ENCODE measurements around the gene ICAM3.
A peak's percentile ranks its signal among the peaks of the same experiment; 100 is the strongest.
"Not testable (repeated sequence)": the region's sequence is repeated elsewhere in the genome, so short reads cannot be mapped to it uniquely, and the experiment has no call there.

The ICAM3 gene

GRCh38 chr19:10338940-10339339, 484 bp downstream of the ICAM3 start:
- no peak for DNase-seq (ENCODE audit: low read depth, low spot score)
- Histone ChIP-seq H3K9me3 (ENCODE audit: low read depth, low read length) (no peaks in the 10 kb centered on the region), H3K9ac (ENCODE audit: insufficient read length) (no peak overlapping the region), H3K36me3 (ENCODE audit: insufficient read depth, low read length) (no peaks in the 10 kb centered on the region), H3K27ac (no peak overlapping the region), H3K4me3 (no peak overlapping the region)
- TF ChIP-seq POLR2AphosphoS5 (IDR thresholded peaks at IDR 0.05; ENCODE audit: borderline replicate concordance, low read depth, low read length), result no peak
- no peak for TF ChIP-seq FOXP2 (optimal IDR thresholded peaks at IDR 0.05; ENCODE audit: control extremely low read depth, extremely low read length, insufficient read depth)
- no peak for TF ChIP-seq EZH2 (IDR thresholded peaks at IDR 0.05)

GRCh38 chr19:10336725-10337124, 2.7 kb downstream of the ICAM3 start:
- not testable (repeated sequence) for H3K9ac ChIP-seq (ENCODE audit: insufficient read length); DNase-seq (ENCODE audit: low read depth, low spot score); H3K27ac ChIP-seq; H3K36me3 ChIP-seq (ENCODE audit: insufficient read depth, low read length); H3K9me3 ChIP-seq (ENCODE audit: low read depth, low read length); H3K4me3 ChIP-seq

- no peak for DNase-seq (ENCODE audit: low read depth, low spot score)
- Histone ChIP-seq H3K36me3 (ENCODE audit: insufficient read depth, low read length) (peaks cover 2% of the 10 kb centered on the region; the same call in 1 of the 2 replicates), H3K4me3 (peak overlapping the region; percentile 88), H3K9me3 (ENCODE audit: low read depth, low read length) (no peaks in the 10 kb centered on the region), H3K27ac (no peak overlapping the region), H3K9ac (ENCODE audit: insufficient read length) (no peak overlapping the region)
- TF ChIP-seq FOXP2 (optimal IDR thresholded peaks at IDR 0.05; ENCODE audit: control extremely low read depth, extremely low read length, insufficient read depth) (no peak), POLR2AphosphoS5 (IDR thresholded peaks at IDR 0.05; ENCODE audit: borderline replicate concordance, low read depth, low read length) (no peak), EZH2 (IDR thresholded peaks at IDR 0.05) (no peak)
These were observed 4.0 kb downstream of the ICAM3 start for GRCh38 chr19:10335352-10335985.

GRCh38 chr19:10334588-10335351, 4.7 kb downstream of the ICAM3 start:
- peaks cover 9% of the 10 kb centered on the region; the same call in 1 of the 2 replicates for H3K36me3 ChIP-seq (ENCODE audit: insufficient read depth, low read length)
- H3K4me3 ChIP-seq, result peak overlapping the region; percentile 88
- TF ChIP-seq POLR2AphosphoS5 (IDR thresholded peaks at IDR 0.05; ENCODE audit: borderline replicate concordance, low read depth, low read length) (peak; percentile 30; the same call in 1 of the 2 replicates), FOXP2 (optimal IDR thresholded peaks at IDR 0.05; ENCODE audit: control extremely low read depth, extremely low read length, insufficient read depth) (no peak), EZH2 (IDR thresholded peaks at IDR 0.05) (no peak)
- H3K9me3 ChIP-seq (ENCODE audit: low read depth, low read length), result no peaks in the 10 kb centered on the region
- H3K27ac ChIP-seq, result no peak overlapping the region
- no peak for DNase-seq (ENCODE audit: low read depth, low spot score)
- peak overlapping the region; percentile 6 for H3K9ac ChIP-seq (ENCODE audit: insufficient read length)

- no peak for DNase-seq (ENCODE audit: low read depth, low spot score)
- no peaks in the 10 kb centered on the region for H3K9me3 ChIP-seq (ENCODE audit: low read depth, low read length)
- H3K4me3 ChIP-seq, result peak overlapping the region; percentile 88
- H3K9ac ChIP-seq (ENCODE audit: insufficient read length), result peak overlapping the region; percentile 6
- TF ChIP-seq EZH2 (IDR thresholded peaks at IDR 0.05) (no peak), FOXP2 (optimal IDR thresholded peaks at IDR 0.05; ENCODE audit: control extremely low read depth, extremely low read length, insufficient read depth) (no peak), POLR2AphosphoS5 (IDR thresholded peaks at IDR 0.05; ENCODE audit: borderline replicate concordance, low read depth, low read length) (no peak)
- H3K36me3 ChIP-seq (ENCODE audit: insufficient read depth, low read length), result peaks cover 17% of the 10 kb centered on the region; the same call in 1 of the 2 replicates
- no peak overlapping the region for H3K27ac ChIP-seq
These were observed 5.5 kb downstream of the ICAM3 start for GRCh38 chr19:10333758-10334587.

- H3K9me3 ChIP-seq (ENCODE audit: low read depth, low read length), result no peaks in the 10 kb centered on the region
- peak; percentile 72 for DNase-seq (ENCODE audit: low read depth, low spot score)
- peak within 1 kb of the TSS; percentile 93 for H3K27ac ChIP-seq
- H3K9ac ChIP-seq (ENCODE audit: insufficient read length), result peak within 1 kb of the TSS; percentile 95
- peak within 1 kb of the TSS; percentile 88 for H3K4me3 ChIP-seq
- TF ChIP-seq FOXP2 (optimal IDR thresholded peaks at IDR 0.05; ENCODE audit: control extremely low read depth, extremely low read length, insufficient read depth) (no peak), POLR2AphosphoS5 (IDR thresholded peaks at IDR 0.05; ENCODE audit: borderline replicate concordance, low read depth, low read length) (peak; percentile 97)
- peaks cover 25% of the 10 kb centered on the region; the same call in 1 of the 2 replicates for H3K36me3 ChIP-seq (ENCODE audit: insufficient read depth, low read length)
These were observed 6.3 kb downstream of the ICAM3 start, which contains the start of gene RAVER1 for GRCh38 chr19:10332965-10333757. TSS of gene RAVER1 (minus strand) at chr19:10333529. CDS start at chr19:10333507, 22 bp downstream.

- peak overlapping the region; percentile 88 for H3K4me3 ChIP-seq
- TF ChIP-seq FOXP2 (optimal IDR thresholded peaks at IDR 0.05; ENCODE audit: control extremely low read depth, extremely low read length, insufficient read depth) (no peak), POLR2AphosphoS5 (IDR thresholded peaks at IDR 0.05; ENCODE audit: borderline replicate concordance, low read depth, low read length) (no peak), EZH2 (IDR thresholded peaks at IDR 0.05) (no peak)
- no peaks in the 10 kb centered on the region for H3K9me3 ChIP-seq (ENCODE audit: low read depth, low read length)
- DNase-seq (ENCODE audit: low read depth, low spot score), result no peak
- H3K36me3 ChIP-seq (ENCODE audit: insufficient read depth, low read length), result peaks cover 33% of the 10 kb centered on the region; the same call in 1 of the 2 replicates
- peak overlapping the region; percentile 95 for H3K9ac ChIP-seq (ENCODE audit: insufficient read length)
- 0 out of 2 replicates have a peak overlapping the region, but pooled peaks have one; percentile 93 for H3K27ac ChIP-seq
These were observed 7.1 kb downstream of the ICAM3 start for GRCh38 chr19:10332158-10332964.
